ENCODE measurements around the gene VOPP1.

VOPP1 gene

GRCh38 chr7:55429835-55430499 lies 142.3 kb downstream of the VOPP1 start:
- no peak for DNase-seq

GRCh38 chr7:55427800-55428199 lies 144.5 kb downstream of the VOPP1 start:
- no peak for DNase-seq

GRCh38 chr7:55427342-55427741 lies 145.0 kb downstream of the VOPP1 start:
- DNase-seq = no peak

GRCh38 chr7:55426676-55427075 lies 145.6 kb downstream of the VOPP1 start:
- no peak for DNase-seq

- no peak for DNase-seq
Observed at GRCh38 chr7:55425141-55425752, 147.1 kb downstream of the VOPP1 start.

- no peak for DNase-seq
Observed at GRCh38 chr7:55423891-55424290, 148.4 kb downstream of the VOPP1 start.

- peak; percentile 2 for DNase-seq
Observed at GRCh38 chr7:55423277-55423711, 149.0 kb downstream of the VOPP1 start.
